HG03571 (cell line): ENCODE results near the gene TBKBP1.

Experiments used
- ATAC-seq: cut with Tn5 transposase; IDR thresholded peaks from one replicate; pipeline ENCODE4 v1.9.1; 2021; ENCODE audit not compliant: unreplicated experiment

Gene TBKBP1

GRCh38 chr17:47760409-47761140 is 66.6 kb downstream of the TBKBP1 start:
- ATAC-seq: no peak
